ENCODE measurements around the gene OR11L1.

OR11L1 gene, protein sequence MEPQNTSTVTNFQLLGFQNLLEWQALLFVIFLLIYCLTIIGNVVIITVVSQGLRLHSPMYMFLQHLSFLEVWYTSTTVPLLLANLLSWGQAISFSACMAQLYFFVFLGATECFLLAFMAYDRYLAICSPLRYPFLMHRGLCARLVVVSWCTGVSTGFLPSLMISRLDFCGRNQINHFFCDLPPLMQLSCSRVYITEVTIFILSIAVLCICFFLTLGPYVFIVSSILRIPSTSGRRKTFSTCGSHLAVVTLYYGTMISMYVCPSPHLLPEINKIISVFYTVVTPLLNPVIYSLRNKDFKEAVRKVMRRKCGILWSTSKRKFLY

GRCh38 chr1:247841796-247842195, at the start of gene OR11L1:
Gene OR11L1 (minus strand): TSS chr1:247841896. CDS start chr1:247841896, 0 bp downstream.
- no peak for DNase-seq

- DNase-seq: no peak
Observed at GRCh38 chr1:247884797-247885413, 43.2 kb upstream of the OR11L1 start.

- no peak for DNase-seq
Observed at GRCh38 chr1:247883346-247883745, 41.6 kb upstream of the OR11L1 start.

- DNase-seq: no peak
Observed at GRCh38 chr1:247865416-247865815, 23.7 kb upstream of the OR11L1 start.

DNA sequence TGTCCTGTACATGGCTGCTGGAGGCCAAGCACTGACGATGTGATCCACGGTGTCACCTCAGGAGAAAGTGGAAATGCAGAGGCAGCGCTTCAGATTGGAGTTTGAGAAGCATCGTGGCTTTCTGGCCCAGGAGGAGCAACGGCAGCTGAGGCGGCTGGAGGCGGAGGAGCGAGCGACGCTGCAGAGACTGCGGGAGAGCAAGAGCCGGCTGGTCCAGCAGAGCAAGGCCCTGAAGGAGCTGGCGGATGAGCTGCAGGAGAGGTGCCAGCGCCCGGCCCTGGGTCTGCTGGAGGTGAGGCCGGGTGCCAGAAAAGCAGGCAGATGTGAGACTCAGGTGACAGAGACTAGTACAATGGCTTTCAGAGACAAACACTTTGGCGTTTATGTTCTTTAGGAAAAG, 22.9 kb upstream of the OR11L1 start:
- no peak for DNase-seq

DNA sequence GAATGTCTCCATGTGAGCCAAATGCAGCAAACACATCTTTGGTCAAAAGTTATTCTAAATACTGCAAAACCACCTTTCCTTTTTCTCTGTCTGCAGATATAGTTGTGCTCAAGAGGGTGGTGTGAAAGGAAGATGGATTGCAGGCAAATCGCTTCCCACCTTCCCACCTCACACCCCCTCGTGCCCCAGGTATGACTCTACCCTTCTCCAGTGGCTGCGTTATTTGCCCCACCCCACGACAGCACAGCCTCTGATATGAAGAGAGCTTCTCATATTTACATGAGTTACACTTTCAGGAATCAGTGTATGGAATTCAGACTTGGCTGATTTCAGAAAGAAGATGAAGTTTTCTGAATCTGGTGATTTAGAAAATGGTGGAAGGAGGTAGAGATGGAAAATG, 21.1 kb upstream of the OR11L1 start:
- no peak for DNase-seq

- no peak for DNase-seq
Observed at GRCh38 chr1:247857985-247858619, 16.4 kb upstream of the OR11L1 start.

GRCh38 chr1:247857069-247857984, 15.6 kb upstream of the OR11L1 start, which contains the start of gene TRIM58:
Gene TRIM58 (plus strand): TSS chr1:247857187. CDS start chr1:247857247, 60 bp downstream.
- peak; percentile 6 for DNase-seq

- DNase-seq: no peak
Observed at GRCh38 chr1:247855911-247856310, 14.2 kb upstream of the OR11L1 start.

DNA sequence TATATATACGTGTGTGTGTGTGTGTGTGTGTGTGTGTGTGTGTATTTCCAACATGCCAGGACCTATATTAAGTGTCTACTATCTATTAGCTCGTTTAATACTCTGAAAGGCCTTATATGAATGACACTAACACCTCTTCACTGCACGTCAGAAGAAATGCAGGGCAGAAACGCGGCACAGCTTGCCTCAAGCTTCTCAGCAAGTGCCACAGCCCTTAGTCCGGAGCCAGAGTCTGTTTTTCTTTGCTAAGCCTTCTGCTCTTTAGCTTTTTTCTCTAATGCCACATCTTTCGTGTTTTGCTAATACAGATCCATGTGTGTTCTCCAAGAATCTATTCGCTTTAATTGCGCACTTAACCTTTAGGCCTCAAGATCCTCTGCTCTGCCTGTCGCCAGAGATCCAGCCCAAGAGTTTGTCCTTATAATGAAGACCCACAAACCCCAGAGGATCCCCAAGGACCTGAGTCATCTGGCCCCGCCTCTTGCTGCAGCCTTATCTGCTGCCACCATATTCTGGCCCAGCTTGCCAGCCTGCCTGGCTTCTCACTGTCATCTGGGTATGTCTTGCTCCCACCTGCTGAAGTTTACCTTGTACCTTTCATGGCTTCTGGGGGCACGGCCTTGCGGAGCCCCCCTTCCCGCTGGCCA, 13.3 kb upstream of the OR11L1 start:
- DNase-seq: no peak

- DNase-seq: no peak
Observed at GRCh38 chr1:247849616-247850015, 7.9 kb upstream of the OR11L1 start.

GRCh38 chr1:247848346-247848745, 6.7 kb upstream of the OR11L1 start:
- no peak for DNase-seq

- no peak for DNase-seq
Observed at GRCh38 chr1:247845693-247846017, 4.0 kb upstream of the OR11L1 start.

DNA sequence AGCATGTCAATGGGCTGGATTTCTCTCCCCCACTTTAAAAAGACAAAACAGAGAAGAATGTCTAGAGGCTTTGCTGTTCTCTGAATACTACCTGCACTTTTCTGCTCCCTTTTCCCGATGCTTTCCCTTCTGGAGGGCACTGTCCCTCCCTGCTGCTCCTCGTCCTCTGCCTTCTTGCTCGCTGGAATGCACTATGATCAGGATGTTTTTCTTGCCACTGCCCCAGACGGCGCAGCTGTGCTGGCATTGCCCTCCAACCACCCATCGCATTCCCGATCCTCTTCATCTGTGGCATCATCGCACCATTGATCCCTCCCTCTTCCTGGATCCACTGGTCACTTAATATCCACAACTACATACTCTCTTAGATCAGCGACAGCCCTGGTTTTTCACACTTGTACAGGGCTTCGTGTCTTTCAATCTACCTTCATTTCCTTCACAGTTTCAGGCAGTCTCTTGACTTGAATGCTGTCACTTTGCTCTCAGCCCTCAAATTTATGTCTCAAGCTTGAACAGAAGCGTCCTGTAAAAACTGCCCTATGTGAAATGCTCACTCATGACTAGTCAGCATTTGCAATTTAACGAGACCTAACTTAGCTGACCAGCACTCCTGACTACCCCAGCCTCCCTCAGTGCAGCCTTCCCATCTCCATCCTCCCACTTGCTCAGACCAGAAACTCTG, 3.5 kb upstream of the OR11L1 start:
- no peak for DNase-seq

DNA sequence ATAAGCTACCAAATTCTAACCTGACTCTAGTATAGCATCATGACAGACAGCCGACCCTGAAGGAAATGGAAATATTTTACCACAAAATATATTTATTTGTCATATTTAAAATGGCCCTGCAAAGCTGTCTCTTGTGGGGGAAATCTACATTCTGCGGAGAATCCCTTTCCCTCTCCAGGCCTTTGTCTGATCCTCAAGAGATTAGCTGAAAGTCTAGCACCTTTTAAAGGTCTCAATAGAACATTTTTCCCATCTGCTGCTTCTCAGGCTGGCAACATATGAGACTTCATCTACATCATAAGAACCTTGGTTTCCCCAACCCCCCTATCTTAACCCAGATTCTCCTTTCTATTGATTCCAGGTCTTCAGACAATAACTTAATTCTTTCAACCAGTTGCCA, 1.7 kb upstream of the OR11L1 start:
- DNase-seq: no peak

GRCh38 chr1:247840818-247841217, 878 bp downstream of the OR11L1 start:
- DNase-seq: no peak

DNA sequence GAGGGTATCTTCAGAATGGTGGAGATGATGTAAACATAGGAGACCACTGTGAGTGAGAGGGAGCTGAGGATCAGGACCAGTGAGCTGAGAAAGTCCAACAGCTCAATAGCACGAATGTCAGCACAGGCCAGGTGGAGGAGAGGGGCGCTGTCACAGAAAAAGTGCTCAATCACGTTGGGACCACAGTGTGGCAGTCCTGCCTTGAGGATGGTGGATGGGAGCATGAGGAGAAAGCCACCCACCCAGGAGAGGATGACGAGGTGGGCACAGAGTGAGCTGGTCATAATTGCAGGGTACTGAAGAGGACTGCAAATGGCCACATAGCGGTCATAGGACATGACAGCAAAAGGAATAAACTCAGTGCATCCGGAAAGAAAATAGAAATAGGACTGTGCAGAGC, 8.1 kb downstream of the OR11L1 start:
- DNase-seq: no peak

DNA sequence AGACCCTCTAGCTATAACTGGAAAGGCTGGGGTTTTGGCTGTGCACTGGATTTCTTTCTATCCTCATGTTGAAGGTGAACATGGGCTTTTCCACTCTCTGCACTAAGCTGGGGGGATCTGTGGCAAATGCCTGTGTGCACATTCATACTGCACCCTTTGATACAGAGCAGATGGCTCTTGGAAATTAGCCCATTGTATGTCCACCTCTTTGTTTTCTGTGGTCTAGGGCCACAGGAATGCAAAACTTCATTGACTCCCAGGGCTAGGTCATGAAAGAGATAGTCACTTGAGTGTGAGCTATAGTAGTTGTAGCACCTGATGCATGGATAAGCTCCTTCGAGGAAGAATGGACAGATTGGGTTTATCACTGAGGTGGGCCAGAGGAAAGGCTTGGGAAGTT, 12.0 kb downstream of the OR11L1 start:
- DNase-seq: no peak

GRCh38 chr1:247825362-247825761, 16.3 kb downstream of the OR11L1 start:
- no peak for DNase-seq

GRCh38 chr1:247824023-247824422, 17.7 kb downstream of the OR11L1 start, which contains the start of gene OR14A16:
Gene OR14A16 (minus strand): TSS chr1:247824119. CDS start chr1:247815729, 8,390 bp downstream.
- no peak for DNase-seq

DNA sequence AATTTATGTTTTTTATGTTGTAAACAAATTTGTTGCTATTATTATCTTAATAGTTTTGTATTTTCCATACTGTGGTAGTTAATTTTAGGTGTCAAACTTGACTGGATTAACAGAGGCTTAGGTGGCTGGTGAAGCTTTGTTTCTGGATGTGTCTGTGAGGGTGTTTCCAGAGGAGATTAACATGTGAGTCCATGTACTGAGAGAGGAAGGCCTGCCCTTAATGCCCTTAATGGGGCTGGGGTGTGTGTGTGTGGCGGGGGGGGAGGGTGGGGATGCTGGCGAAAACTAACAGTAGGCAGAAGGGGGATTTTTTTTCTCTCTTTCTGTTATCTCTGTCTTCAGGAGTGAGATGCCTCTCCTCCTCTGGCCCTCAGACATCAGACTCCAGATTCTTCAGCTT, 19.6 kb downstream of the OR11L1 start:
- no peak for DNase-seq

DNA sequence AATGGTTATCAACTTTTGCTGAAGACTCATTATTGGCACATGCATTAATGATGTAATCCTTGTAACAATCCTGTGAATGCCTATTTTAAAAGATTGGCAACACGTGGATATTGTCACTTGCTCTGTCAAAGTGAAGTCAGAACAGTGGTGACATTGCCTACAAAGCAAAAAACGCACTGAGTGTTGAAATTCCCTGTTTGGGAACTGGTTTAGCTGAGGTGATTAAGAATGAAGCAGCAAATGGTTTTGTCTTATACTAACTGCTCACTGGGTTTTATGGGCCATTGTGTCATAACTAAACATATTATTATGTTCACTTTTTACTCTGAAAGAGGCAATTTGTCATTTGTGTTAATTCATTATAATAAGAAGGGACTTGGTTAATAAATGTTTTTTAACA, 29.1 kb downstream of the OR11L1 start:
- no peak for DNase-seq

Data from activated gamma-delta T cell treated with Interleukin-2 at 50 U/mL for 16 hours (primary cell).